Islet precursor cell (in vitro differentiated cells): ENCODE data around the gene MEGF6.

ENCODE experiments used
- DNase-seq: peaks from one replicate; pipeline ENCODE4 v3.0.0-alpha.2; 2018

The MEGF6 gene

DNA sequence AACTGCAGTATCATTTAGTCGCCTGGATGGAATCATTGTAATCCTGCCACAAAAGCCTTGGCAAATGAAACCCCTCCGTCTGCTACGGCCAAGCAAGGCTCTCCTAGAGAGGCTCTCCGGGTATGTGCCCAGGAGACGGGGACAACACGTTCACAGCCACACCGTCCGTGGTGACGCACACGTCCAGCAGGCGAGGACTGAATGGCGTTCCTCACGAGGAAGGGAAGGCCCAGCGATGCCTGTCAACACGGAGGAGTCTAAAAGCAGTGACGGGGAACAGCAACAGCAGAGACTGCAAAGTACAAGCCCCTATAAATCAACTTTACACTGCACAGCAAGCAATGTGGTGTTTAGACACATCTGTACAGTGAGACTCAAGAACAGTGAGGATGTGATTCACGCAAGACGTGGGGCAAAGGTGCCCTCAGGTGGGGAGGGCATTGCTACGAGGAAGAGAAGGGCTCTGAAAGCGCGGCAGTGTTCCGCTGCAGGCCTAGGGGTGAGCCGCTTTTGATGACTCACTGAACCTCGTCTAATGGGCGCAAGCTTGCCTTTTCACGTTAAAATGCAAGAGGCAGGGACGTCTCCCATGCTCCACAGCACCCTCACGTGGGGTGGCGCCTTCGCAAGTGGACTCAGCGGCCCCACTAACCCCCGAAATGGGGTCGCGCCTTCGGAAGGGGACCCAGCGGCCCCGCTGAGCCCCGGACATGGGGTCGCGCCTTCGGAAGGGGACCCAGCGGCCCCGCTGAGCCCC is 31.8 kb upstream of the MEGF6 start:
- DNase-seq, result no peak

GRCh38 chr1:3641816-3642215 is 30.5 kb upstream of the MEGF6 start:
- DNase-seq, result no peak

- no peak for DNase-seq
Measured at GRCh38 chr1:3641046-3641760, 29.9 kb upstream of the MEGF6 start.

DNA sequence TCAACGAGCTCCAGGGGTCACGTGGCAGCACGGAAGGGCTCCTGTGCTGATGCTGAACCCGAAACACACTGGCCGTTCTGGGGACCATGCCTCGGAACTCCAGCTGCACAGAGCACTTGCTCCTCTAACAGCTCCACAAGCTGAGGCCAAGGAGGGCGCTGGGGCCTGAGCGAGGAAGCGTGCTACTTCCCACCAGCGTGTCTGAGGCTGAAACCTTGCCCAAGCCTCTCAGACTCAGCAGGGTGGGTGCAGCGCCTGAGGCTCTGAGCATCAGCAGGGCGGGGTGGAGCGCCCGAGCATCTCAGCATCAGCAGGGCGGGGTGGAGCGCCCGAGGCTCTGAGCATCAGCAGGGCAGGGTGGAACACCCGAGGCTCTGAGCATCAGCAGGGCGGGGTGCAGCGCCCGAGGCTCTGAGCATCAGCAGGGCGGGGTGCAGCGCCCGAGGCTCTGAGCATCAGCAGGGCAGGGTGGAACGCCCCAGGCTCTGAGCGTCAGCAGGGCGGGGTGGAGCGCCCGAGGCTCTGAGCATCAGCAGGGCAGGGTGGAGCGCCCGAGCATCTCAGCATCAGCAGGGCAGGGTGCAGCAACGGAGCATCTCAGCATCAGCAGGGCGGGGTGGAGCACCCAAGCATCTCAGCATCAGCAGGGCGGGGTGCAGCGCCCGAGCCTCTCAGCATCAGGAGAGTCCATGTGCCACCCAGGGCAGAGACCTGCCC is 29.0 kb upstream of the MEGF6 start:
- no peak for DNase-seq

GRCh38 chr1:3639397-3639911 is 28.1 kb upstream of the MEGF6 start:
- DNase-seq, result no peak

DNA sequence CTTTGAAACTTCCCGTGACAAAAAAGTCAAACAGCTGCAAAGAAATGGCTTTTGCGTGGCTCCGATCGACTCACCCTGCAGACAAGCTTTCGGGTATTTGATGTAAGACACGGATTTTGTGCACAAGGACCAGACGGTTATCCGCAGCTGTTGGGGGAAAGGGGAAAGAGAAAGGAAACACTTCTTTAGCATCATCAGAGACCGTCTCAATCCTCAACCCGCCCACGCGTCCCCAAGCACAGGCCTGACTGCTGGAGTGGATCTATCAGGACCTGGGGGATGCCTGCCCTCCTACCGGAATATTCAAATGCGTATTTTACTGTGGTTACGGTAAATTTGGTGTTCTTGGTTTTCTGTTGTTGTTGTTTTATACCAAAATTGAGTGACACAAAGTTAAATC is 27.4 kb upstream of the MEGF6 start:
- no peak for DNase-seq

GRCh38 chr1:3638027-3638426 is 26.7 kb upstream of the MEGF6 start:
- no peak for DNase-seq

DNA sequence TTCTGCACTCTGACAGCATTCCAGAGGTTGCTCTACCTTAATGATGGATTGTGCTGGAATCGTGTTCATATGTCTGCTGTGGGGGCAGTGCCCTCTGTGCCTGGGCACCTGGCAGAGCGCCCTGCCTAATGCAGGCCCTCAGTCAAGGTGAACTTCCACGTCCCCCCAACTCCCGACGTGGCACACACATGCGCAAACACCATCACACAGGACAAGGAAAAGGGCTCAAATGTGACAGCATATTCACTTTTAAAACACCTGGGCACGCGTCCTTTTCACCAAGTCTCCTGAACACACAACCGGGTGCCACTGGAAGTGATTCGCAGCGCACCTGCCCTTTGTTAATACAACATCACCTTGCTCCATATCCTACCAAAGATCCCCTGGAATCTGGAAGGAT is 25.2 kb upstream of the MEGF6 start:
- no peak for DNase-seq

GRCh38 chr1:3636080-3636479 is 24.8 kb upstream of the MEGF6 start:
- no peak for DNase-seq

DNA sequence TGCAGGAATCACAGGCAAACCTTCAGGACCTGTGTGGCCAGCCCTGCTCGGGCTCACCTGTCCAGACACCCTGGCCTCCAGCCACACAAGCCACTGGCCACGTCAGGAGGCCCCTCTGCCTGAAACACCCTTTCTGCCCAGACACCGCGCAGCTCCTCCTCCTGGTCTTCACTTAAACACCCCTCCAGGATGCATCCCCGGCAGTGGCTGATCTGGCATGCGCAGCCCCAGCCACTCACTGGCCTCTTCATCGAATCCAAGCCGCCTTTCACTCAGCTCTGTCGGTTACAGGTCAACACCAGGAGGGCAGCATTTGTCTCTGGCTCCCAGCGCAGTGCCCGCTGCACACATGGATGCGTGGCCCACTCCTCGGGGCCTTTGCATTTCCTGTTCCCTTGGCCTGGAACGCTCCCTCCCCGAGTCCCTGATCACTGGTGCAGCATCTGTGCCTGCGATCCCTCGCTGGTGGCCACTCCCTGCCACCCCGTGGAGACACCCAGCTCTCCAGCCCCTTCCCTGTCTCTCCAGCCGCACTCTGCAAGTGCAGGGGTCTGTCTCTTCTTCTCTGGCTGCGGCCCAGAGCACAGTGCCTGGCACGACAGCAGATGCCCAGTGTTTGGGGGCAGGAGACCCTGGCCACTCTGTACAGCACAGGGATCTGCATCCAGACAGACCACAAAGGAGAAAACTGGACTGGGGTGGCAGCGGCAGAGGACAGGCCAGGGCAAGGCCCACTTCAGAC is 22.9 kb upstream of the MEGF6 start:
- no peak for DNase-seq

- DNase-seq, result no peak
Measured at GRCh38 chr1:3633344-3634058, 22.2 kb upstream of the MEGF6 start.

GRCh38 chr1:3632716-3633343 is 21.5 kb upstream of the MEGF6 start:
- DNase-seq, result no peak

- no peak for DNase-seq
Measured at GRCh38 chr1:3632298-3632697, 21.0 kb upstream of the MEGF6 start.

DNA sequence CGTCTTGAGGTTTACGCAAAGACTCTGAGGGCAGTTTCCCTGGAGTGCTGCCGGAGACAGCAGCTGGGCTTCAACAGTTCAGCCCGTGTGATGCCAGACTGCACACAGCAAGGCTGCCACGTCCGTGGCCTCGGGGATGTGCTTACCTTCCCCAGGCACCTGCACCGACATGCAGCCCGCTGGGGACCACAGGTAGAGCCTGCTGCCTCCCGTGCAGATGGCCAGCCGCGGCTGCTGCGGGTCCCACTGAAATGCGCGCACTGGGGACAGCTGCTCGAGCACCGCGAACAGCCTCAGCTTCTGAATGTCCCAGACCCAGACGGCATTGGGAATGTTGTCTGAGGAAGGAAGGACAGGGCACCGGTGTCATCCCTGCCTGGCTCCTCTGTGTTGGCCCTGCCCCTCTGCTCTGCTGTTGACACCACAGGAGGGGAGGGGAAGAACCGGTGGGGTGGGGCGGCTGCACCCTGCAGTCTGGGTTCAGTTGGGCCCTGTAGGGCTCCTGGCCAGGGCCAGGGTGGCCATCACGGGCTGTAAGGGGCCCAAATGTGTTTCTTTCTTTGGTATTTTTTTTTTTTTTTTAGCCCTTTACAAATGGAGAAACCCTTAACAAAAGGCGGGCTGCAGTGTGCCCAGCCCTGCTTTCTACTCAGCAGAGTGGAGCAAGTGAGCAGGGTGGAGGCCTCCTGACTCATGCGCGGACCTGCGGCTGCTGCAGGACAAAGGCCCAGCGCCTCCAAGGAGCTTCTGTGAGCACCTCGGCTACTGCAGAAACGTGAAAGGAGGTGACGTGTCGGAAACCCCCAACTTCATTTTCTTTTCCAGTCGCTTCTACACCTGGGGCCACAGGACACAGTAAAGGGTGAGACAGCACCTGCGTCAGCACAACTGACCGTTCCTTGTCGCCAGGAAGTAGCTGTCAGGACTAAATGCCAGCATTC is 20.3 kb upstream of the MEGF6 start:
- DNase-seq, result no peak

GRCh38 chr1:3630914-3631313 is 19.6 kb upstream of the MEGF6 start:
- DNase-seq, result no peak

DNA sequence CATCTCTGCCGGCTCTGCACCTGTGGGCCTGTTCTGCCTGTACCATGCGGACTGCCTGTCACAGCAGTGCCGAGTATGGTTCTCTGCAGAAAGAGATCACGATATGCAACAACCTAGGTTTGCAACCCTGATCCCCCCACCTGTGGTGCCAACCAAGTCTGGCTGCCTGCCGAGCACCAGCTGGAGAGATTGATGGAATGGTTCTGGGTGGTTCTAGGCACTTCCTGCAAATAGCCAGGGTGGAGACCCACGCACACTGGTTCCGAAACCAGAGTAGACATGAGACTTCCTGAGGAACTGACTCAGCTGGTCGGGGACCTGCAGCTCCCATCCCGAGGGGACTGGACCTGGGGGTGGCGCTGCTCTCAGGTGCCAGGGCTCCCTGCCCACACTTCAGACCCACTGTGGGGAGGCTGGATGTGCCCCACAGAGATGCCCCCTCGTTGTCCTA is 18.9 kb upstream of the MEGF6 start:
- no peak for DNase-seq

DNA sequence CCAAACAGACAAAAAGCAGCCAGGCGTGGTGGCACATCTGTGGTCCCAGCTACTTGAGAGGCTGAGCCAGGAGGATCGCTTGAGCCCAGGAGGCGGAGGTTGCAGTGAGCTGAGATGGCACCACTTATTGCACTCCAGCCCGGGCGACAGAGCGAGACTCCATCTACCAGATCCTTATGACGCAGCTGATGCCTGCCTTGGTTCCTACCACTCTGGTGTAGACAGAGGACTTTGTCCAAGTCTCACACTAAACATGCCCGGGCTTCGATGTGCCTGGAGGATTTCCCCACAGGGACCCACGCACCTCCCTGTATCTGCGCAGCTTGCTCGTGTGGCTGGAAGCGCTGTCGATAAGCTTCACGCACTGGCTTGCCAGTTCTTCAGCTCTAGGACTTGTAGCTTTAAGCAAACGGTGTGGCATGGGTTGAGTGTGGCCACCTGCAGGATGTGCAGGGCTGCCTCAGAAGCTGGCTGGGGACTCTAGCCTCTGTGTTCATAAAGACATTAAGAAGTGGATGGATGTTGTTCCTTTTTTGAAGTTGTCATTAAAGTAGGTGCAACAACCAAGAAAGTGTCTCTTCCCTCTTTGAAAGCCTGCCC is 18.4 kb upstream of the MEGF6 start:
- DNase-seq, result no peak

DNA sequence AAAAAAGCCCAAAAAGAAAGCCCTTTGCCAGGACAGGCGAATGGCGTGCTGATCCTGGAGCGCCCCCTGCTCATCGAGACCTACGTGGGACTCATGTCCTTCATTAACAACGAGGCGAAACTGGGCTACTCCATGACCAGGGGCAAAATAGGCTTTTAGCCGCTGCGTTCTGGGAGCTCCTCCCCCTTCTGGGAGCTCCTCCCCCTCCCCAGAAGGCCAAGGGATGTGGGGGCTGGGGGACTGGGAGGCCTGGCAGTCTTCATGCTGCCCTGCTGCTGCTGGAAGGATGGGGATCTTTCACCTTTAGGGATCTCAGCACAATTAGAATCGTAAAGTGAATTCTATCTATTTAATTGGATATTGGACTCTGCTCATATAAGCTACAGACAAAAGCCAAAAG is 17.1 kb upstream of the MEGF6 start:
- DNase-seq, result no peak

DNA sequence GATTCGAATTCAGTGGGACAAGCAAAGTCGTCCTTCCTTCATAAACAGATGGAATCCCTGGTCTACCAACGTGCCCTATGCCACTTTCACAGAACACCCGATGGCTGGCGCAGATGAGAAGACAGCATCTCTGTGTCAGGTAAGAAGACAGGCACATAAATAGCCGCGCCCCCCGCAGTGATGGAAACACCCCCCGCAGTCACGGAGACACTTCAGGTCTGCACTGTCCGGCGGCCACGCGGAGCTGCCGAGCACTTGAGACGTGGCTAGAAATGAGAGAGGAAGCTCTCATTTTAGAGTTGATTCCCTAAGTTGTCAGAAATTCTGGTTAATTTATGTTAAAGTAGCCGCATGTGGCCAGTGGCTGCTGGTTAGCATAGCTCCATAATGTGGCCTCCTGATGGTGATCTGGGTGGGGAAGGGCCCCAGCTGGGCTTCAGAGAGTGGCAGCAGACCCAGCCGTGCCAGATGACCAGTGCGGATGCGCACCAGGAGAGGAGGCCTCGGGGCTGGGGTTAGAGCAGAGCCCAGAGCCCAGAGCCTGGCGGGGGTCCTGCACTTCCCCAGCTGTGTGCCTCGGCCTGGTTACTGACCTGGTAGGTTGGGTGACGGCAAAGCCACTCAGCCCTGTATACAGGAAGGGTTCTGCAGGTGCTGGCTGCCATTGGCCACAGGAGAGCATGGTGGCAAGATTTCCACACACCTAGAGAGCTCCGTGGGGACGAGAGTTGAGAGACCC is 16.4 kb upstream of the MEGF6 start:
- no peak for DNase-seq
